ENCODE measurements around the gene C5.

DNA sequence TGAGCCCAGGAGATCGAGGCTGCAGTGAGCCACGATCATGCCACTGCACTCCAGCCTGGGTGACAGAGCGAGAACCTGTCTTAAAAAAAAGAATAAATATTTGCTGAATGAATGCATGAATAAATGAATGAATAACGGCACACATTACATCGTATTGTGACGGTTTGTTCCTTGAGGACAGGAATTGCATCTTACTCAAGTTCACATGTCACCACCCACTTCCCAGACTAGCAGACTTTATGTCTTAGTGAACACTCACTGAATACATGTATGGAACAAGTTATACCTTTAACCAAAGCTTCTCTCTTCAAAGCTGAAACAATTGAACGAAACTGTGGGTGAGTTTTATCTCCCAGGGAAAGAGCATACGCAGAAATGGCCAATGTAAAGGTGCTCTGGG is 70.3 kb downstream of the C5 start:
- TF ChIP-seq, protein P1, sequence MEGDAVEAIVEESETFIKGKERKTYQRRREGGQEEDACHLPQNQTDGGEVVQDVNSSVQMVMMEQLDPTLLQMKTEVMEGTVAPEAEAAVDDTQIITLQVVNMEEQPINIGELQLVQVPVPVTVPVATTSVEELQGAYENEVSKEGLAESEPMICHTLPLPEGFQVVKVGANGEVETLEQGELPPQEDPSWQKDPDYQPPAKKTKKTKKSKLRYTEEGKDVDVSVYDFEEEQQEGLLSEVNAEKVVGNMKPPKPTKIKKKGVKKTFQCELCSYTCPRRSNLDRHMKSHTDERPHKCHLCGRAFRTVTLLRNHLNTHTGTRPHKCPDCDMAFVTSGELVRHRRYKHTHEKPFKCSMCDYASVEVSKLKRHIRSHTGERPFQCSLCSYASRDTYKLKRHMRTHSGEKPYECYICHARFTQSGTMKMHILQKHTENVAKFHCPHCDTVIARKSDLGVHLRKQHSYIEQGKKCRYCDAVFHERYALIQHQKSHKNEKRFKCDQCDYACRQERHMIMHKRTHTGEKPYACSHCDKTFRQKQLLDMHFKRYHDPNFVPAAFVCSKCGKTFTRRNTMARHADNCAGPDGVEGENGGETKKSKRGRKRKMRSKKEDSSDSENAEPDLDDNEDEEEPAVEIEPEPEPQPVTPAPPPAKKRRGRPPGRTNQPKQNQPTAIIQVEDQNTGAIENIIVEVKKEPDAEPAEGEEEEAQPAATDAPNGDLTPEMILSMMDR (IDR thresholded peaks at IDR 0.05; ENCODE audit: low read length) = no peak
- TF ChIP-seq EZH2phosphoT487 (IDR thresholded peaks at IDR 0.05; ENCODE audit: low read length) = no peak

Measured in MM.1S (cell line).